Superior temporal gyrus (tissue), 1 donor: Measurements from ENCODE around the gene ARHGEF28.

Experiments used
- DNase-seq: peaks from one replicate; pipeline ENCODE4 v3.0.0-alpha.2; 2016; ENCODE audit errors: extremely low spot score

ARHGEF28 gene

DNA sequence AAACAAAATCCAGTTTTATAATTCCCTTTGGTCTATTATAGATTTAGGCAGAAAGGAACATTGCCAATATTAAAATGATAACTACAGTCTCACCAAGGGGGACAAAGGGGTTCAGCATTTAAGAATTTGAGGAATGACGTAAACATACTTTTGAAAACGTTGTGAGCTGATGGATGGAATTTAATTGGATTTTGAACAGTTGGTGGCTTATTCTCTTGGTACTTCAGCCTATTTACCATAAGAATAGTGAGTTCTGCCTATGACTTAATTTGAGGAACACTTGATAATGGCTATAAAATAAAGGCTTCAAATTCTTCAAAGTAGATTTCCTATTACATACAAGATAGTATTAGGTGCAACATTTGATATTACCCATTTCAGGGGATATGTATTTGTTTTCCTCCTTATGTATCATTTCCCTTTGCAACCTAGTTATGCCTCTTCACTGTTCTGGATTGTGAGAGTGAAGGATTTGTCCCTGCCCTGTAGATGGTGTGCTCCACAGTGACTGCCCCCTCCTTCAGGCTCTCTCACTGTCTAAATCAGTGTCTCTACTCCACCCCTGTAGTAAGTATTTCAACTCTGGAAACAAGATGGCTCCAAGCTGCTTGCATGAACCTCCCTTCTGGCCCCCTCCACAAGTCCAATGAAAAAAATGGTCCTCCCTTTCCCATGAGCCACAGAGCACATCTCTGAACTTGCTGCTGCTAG lies 225.6 kb downstream of the ARHGEF28 start:
- no peak for DNase-seq

DNA sequence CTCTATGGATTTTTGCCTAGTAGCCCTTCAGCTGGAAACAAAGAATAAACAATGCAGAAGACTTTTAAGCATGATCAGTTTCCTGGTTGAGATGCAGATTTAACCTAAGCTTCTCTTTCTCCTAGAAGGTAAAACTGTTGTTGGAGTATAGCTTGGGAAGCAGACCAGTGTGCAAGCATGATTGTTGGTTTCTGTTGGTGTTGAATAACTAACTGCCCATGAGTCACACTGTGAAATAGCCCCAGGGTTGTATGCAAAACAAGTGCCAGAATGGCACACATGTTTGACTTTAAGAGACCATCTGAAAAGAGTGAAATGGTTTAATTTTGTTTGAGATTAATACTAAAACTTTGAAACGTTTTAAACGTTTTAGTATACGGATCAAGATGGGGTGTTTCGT lies 227.1 kb downstream of the ARHGEF28 start:
- DNase-seq, result no peak

GRCh38 chr5:73856997-73857396 lies 231.0 kb downstream of the ARHGEF28 start:
- no peak for DNase-seq

DNA sequence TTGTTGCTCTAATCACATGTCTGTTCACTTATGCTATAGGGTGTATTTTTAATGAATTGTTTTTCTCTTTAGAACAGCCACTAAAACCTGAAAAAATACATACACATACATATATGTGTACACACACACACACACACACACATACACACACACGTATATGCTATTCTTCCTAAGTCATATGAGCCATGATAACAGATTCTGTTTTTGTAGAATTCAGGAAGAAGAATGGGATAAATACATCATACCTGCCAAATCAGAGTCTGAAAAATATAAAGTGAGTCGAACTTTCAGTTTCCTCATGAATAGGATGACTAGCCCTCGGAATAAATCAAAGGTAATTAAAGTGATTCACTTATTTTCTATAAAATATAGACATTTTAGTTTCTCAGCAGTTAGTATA lies 231.4 kb downstream of the ARHGEF28 start:
- DNase-seq, result no peak

- DNase-seq, result no peak
These were observed 232.1 kb downstream of the ARHGEF28 start for GRCh38 chr5:73858054-73858453.

GRCh38 chr5:73858776-73859175 lies 232.8 kb downstream of the ARHGEF28 start:
- no peak for DNase-seq

DNA sequence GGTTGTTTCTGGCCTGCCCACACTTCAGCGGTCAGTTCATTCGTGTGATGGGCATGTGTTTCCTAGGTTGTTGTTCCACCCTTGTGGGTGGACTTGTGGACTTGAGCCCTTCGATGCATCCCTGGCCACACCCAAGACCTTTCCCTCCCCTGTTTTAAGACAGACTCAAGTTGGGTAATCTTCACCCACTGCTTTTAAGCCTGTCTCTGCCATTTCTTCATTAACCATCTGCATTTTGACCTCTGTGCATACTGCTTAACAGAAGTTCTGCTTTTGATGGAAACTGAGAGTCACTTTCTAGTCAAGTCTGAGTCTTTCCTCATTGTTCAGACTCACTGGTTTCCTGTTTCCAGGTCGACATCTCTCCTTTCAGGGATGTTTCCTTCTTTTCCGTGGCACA lies 233.7 kb downstream of the ARHGEF28 start:
- no peak for DNase-seq

DNA sequence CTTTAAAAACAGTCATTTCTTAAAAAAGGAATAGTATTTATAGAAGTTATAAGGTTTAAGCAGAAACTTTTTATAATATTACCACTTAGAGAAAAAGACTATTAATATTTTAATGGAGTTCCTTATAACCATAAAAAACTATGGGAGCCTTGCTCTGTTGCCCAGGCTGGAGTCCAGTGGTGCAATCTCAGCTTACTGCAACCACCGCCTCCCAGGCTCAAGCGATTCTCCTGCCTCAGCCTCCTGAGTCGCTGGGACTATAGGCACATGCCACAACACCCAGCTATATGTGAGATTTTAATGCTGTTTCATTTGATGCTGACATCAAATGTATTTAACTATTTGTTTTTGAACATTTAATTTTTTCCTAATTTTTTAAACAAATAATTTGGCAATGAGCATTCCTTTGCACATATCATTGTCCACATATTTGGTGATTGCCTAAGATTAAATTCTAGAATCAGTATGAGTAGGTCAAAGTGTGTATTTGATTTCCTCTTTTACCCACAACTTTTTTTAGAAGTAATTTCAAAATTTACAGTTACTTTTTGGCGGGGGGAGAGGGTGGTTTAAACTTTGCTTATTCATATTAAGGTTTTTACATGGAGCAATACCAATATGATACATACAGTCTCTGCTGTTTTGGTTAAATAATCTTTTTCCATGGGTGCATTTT lies 235.5 kb downstream of the ARHGEF28 start:
- DNase-seq, result no peak

- DNase-seq, result no peak
These were observed 236.8 kb downstream of the ARHGEF28 start for GRCh38 chr5:73862796-73863195.

GRCh38 chr5:73863876-73864275 lies 237.9 kb downstream of the ARHGEF28 start:
- no peak for DNase-seq

DNA sequence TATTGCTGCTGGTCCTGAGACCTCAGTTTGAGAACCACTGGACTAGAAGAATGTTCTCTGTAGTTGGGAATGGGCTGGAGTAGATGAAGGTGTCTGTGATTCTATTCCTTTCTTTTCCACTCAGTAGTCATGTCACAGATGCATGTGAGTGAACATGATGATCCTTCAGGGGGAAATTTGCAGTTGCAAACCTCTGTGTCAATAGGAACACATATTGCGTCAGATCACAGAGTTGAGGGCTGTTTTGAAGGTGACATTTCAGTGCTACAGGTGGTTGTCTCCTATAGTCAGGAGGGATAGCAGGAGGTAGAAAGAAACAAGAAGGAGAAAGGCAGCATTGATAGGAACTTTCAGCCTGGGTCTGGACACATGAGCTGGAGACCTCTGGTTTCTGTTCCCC lies 239.3 kb downstream of the ARHGEF28 start:
- no peak for DNase-seq

DNA sequence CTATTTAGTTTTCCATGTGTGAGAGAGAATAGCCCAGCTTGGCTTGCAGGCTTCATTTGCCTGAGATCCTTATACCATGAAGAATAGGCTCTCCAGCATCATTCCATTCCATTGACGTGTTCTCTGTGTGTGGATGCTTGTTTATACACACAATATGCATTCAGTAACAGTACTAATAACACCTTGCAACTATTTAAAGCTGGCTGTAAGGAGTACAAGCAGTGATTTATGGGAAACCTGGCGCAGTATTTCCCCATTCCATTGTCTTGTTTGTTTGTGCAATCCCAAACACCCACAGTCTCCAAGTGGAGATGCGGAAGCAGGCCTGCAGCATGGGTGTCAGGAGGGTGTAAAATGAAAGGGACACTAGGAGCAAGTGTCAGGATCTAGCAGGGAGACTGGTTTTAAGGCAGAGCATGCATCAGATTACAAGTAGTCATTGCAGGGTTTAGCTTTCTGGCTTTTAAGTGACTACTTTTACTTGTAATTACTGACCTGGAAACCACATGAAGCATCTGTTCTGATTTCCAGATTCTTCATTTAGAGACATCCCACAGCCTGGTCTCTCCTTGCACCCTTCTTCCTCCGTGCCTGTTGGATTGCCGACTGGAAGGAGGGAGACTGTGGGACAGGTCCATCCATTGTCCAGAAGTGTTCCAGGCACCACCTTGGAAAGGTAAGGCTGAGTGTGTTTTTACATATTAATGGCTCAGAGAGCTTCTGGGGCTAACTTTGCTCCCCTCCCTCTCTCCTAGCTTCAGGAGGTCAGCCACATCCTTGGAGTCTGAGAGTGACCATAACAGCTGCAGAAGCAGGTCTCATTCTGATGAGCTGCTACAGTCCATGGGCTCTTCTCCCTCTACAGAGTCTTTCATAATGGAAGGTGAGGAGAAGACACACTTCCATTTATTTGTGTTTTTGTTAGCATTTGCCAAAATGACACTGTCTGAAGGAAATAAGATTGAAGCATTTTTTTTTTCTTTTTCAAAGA lies 241.6 kb downstream of the ARHGEF28 start:
- DNase-seq, result no peak

DNA sequence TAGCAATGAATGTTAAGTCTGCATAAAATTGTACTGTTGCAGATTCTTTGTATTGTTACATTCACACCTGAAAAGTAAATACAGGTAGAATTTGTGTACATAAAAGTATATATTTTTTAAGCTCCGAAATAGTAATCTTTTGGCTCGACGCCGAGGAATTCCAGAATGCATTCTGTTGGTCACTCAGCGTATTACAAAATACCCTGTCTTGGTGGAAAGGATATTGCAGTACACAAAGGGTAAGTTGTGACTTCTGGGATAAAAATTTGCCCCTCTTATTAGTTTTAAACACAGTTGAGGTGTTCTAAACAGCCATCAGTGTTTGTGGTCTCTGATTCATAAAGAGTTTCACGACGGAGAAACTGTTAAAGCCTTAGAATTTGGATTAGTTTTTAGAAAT lies 257.6 kb downstream of the ARHGEF28 start:
- DNase-seq, result no peak

- DNase-seq, result no peak
These were observed 261.7 kb downstream of the ARHGEF28 start for GRCh38 chr5:73887688-73888087.

DNA sequence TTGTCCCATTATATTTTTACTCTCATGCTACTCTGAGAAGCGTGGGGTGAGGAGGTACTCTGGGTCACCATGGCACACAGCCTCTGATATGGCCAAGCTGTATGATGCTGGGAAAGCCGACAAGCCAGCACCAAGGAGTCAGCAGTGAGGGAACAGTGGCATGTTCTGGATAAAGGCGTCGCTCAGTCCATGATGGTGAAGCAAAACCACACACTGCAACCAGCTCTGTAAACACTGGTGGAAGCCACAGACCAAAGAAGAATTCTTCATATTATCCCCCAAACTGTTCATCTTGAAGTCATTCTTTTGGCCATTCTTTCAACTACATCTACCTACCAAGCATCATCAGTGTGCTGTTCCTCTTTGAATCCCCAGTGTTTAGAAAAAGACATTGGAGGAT lies 264.6 kb downstream of the ARHGEF28 start:
- no peak for DNase-seq

DNA sequence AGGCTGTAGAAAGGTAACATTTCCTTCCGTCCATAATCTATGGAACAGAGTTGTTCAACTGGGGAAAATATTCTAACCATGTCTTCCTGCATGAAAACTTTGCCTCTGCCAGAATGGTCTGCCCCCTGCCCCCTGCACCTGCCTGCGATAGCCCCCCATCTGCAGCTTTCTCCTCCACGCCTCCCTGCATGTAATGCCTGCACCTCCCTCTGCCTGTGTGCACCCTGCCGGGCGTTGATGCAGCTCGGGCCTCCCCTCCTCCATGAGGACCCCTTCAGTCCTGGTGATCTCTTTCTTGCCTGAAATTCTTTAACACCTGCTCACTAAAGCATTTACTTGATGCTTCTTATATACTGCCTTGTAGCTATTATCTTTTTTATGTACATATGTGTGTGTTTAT lies 266.2 kb downstream of the ARHGEF28 start:
- no peak for DNase-seq

GRCh38 chr5:73892806-73893205 lies 266.8 kb downstream of the ARHGEF28 start:
- DNase-seq, result no peak

DNA sequence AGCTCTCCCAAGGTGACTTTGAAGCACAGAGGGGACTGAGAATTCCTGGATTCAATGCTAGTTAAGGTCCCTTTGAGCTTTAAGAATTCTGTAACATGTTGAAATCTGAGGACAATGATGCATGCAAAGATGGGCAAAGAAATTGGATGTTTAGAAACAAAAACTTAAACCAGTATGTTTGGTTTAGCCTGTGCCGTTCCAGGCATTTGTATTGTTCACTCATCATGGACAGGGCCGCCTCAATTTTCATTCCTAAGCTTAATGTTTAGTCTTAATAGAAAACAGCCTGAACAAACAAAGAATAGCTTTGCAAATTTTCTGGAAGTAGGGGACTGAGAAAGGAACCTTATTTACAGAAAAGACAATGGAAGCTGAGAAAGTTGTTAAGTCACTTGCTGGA lies 267.8 kb downstream of the ARHGEF28 start:
- DNase-seq, result no peak

DNA sequence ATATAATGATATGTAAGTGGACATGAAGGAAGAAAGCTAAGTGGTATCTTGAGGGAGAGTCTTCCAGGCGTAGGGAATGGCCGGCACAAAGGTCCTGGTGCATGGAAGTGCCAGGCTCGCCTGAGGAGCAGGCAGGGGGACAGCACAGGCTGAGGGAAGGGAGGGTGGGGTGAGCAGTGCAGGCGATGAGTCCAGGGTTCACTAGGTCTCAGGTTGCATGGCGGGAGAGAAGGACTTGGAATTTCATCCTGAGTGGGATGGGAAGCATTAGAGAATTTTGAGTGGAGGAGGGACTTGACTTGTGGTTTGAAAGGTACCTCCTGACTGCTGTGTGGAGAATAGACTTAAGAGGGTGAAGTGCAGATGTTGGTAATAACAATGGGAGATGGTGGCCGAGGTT lies 268.9 kb downstream of the ARHGEF28 start:
- no peak for DNase-seq

GRCh38 chr5:73895471-73895870 lies 269.5 kb downstream of the ARHGEF28 start:
- no peak for DNase-seq

- no peak for DNase-seq
These were observed 270.1 kb downstream of the ARHGEF28 start for GRCh38 chr5:73896097-73896496.

DNA sequence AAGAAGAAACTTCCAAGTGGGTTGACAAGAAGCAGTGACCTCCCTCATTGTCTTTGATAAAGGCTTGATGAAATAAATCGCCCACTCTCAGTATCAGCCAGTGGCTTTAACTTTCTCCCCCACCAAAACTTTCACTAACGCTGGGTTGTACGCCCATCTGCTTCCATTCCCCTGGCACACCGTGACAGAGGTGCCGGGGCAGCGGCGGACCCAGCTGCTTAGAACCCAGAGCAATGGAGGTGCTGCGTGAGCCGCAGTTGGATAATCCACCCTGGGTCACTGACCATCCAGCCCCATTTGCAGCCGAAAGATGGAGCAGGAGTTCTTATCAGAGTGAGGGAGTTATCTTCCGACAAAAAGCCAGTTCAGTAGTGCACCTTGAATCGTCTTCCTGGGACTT lies 270.7 kb downstream of the ARHGEF28 start:
- DNase-seq, result no peak
